GM19238 (cell line): ENCODE measurements around the gene TLR2.
"Not testable (repeated sequence)": the region's sequence is repeated elsewhere in the genome, so short reads cannot be mapped to it uniquely, and the experiment has no call there.

ENCODE experiments used
- DNase-seq: peaks from one replicate; pipeline ENCODE4 v3.0.0; 2011; ENCODE audit warnings: low spot score; ENCODE audit not compliant: insufficient read length

The TLR2 gene

GRCh38 chr4:153661215-153661822 lies 22.8 kb upstream of the TLR2 start:
- no peak for DNase-seq

GRCh38 chr4:153661908-153662307 lies 22.2 kb upstream of the TLR2 start:
- no peak for DNase-seq

GRCh38 chr4:153663667-153664066 lies 20.4 kb upstream of the TLR2 start:
- no peak for DNase-seq

- not testable (repeated sequence) for DNase-seq
These were observed 17.6 kb upstream of the TLR2 start for GRCh38 chr4:153666505-153666904.

GRCh38 chr4:153668647-153669046 lies 15.4 kb upstream of the TLR2 start:
- no peak for DNase-seq

GRCh38 chr4:153669838-153670237 lies 14.2 kb upstream of the TLR2 start:
- no peak for DNase-seq

GRCh38 chr4:153676486-153676885 lies 7.6 kb upstream of the TLR2 start:
- DNase-seq = no peak

- no peak for DNase-seq
These were observed 7.1 kb upstream of the TLR2 start for GRCh38 chr4:153676984-153677383.

- no peak for DNase-seq
These were observed 4.6 kb upstream of the TLR2 start for GRCh38 chr4:153679486-153679885.

GRCh38 chr4:153683763-153684181 lies 308 bp upstream of the TLR2 start:
- no peak for DNase-seq

GRCh38 chr4:153684971-153685371 lies 891 bp downstream of the TLR2 start:
- DNase-seq = no peak

- no peak for DNase-seq
These were observed 20.4 kb downstream of the TLR2 start for GRCh38 chr4:153704522-153704921.

- no peak for DNase-seq
These were observed 21.8 kb downstream of the TLR2 start for GRCh38 chr4:153705743-153706468.

GRCh38 chr4:153706519-153706918 lies 22.4 kb downstream of the TLR2 start:
- no peak for DNase-seq

GRCh38 chr4:153710681-153711080 lies 26.6 kb downstream of the TLR2 start:
- no peak for DNase-seq

- no peak for DNase-seq
These were observed 30.0 kb downstream of the TLR2 start for GRCh38 chr4:153713866-153714646.

GRCh38 chr4:153722036-153722435 lies 38.0 kb downstream of the TLR2 start:
- DNase-seq = no peak

- no peak for DNase-seq
These were observed 40.5 kb downstream of the TLR2 start for GRCh38 chr4:153724606-153725005.

GRCh38 chr4:153725136-153725830 lies 41.2 kb downstream of the TLR2 start:
- no peak for DNase-seq

GRCh38 chr4:153725831-153726154 lies 41.7 kb downstream of the TLR2 start:
- no peak for DNase-seq

- no peak for DNase-seq
These were observed 44.1 kb downstream of the TLR2 start for GRCh38 chr4:153728151-153728550.

- no peak for DNase-seq
These were observed 44.6 kb downstream of the TLR2 start for GRCh38 chr4:153728660-153729059.
